Osteoblast (primary cell): ENCODE data around the gene PDZRN3. TPM values are rescaled to one million over a fixed set of nuclear protein-coding genes. Genes with fewer than 3 reads are reported as not detected.

Experiments used
- DNase-seq: peaks from one replicate; pipeline ENCODE4 v3.0.0; 2011; ENCODE audit warnings: low spot score, mixed read lengths; ENCODE audit not compliant: insufficient read length; ENCODE audit errors: missing footprints
- H2AFZ ChIP-seq: 2 replicates; pipeline ENCODE4 v1.6.0; 2011; ENCODE audit warnings: mild to moderate bottlenecking, low read length
- H3K27ac ChIP-seq: 2 replicates; pipeline ENCODE4 v1.5.1; 2011; ENCODE audit warnings: mild to moderate bottlenecking, low read depth, low read length, moderate library complexity
- H3K27me3 ChIP-seq: 2 replicates; pipeline ENCODE4 v1.6.0; 2012; ENCODE audit warnings: mild to moderate bottlenecking, control low read depth, inconsistent platforms, low read length, moderate library complexity; ENCODE audit not compliant: insufficient read depth
- H3K36me3 ChIP-seq: 2 replicates; pipeline ENCODE4 v1.5.1; 2011; ENCODE audit warnings: mild to moderate bottlenecking, low read length, control low read depth, moderate library complexity; ENCODE audit not compliant: insufficient read depth
- H3K4me1 ChIP-seq: 2 replicates; pipeline ENCODE4 v1.5.1; 2011; ENCODE audit warnings: mild to moderate bottlenecking, low read length, control low read depth, moderate library complexity; ENCODE audit not compliant: insufficient read depth
- H3K4me2 ChIP-seq: 2 replicates; pipeline ENCODE4 v1.6.0; 2011; ENCODE audit warnings: mild to moderate bottlenecking, low read length; ENCODE audit not compliant: insufficient read depth
- H3K4me3 ChIP-seq: fragments of 200-600 bp; sonication (generic); 3 replicates; pipeline ENCODE4 v1.5.1; 2012; ENCODE audit warnings: mild to moderate bottlenecking, low read length, inconsistent platforms; ENCODE audit not compliant: insufficient read depth
- H3K79me2 ChIP-seq: 2 replicates; pipeline ENCODE4 v1.6.0; 2012; ENCODE audit warnings: mild to moderate bottlenecking, low read length, control low read depth, inconsistent platforms; ENCODE audit not compliant: insufficient read depth
- H3K9me3 ChIP-seq: 2 replicates; pipeline ENCODE4 v1.5.1; 2011; ENCODE audit warnings: low read depth, low read length, control low read depth
- H4K20me1 ChIP-seq: 2 replicates; pipeline ENCODE4 v1.6.0; 2012; ENCODE audit warnings: mild to moderate bottlenecking, low read length, control low read depth; ENCODE audit not compliant: insufficient read depth
- total RNA-seq: library from RNA; depleted of rRNA; stranded (reverse); fragments of >200 nt; gene quantifications from 2 replicates; pipeline ENCODE4 v1.2.3, GENCODE V29; 2012
- TF ChIP-seq, protein P1 (sequence below): IDR thresholded peaks from 2 replicates; pipeline ENCODE4 v1.5.1; 2011; ENCODE audit warnings: mild to moderate bottlenecking, low read depth, low read length, moderate library complexity; ENCODE audit errors: extremely low read depth

The PDZRN3 gene
- total RNA-seq, 1 donor = 26.4 TPM

DNA sequence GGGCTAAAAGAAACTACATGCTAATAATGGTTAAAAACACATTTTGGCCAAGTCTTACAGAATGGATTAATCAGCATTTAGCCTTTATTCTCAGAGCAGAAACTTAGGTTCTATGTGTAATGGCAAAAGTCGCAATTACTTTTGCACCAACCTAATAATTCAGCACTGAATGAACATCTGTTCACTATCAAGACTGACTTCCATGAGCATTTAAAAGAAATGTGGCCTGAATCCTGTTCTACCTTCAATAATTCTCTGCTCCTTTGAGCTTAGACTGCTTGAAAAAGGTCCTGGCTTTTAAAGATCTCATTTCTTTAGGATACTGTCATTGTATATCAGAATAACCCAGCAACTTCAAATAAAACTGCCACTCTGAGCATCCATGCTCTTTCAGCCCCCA lies 145.9 kb downstream of the PDZRN3 start:
- TF ChIP-seq, protein P1, sequence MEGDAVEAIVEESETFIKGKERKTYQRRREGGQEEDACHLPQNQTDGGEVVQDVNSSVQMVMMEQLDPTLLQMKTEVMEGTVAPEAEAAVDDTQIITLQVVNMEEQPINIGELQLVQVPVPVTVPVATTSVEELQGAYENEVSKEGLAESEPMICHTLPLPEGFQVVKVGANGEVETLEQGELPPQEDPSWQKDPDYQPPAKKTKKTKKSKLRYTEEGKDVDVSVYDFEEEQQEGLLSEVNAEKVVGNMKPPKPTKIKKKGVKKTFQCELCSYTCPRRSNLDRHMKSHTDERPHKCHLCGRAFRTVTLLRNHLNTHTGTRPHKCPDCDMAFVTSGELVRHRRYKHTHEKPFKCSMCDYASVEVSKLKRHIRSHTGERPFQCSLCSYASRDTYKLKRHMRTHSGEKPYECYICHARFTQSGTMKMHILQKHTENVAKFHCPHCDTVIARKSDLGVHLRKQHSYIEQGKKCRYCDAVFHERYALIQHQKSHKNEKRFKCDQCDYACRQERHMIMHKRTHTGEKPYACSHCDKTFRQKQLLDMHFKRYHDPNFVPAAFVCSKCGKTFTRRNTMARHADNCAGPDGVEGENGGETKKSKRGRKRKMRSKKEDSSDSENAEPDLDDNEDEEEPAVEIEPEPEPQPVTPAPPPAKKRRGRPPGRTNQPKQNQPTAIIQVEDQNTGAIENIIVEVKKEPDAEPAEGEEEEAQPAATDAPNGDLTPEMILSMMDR = no peak
- peaks cover 7% of the 10 kb centered on the region for H4K20me1 ChIP-seq
- H3K27ac ChIP-seq = no peak overlapping the region
- no peak overlapping the region for H2AFZ ChIP-seq
- peaks cover 3% of the 10 kb centered on the region for H3K79me2 ChIP-seq
- no peaks in the 10 kb centered on the region for H3K36me3 ChIP-seq
- H3K4me3 ChIP-seq = no peak overlapping the region
- no peak overlapping the region for H3K4me2 ChIP-seq
- no peaks in the 10 kb centered on the region for H3K27me3 ChIP-seq
- no peak for DNase-seq
- H3K9me3 ChIP-seq = no peaks in the 10 kb centered on the region
- H3K4me1 ChIP-seq = no peaks in the 10 kb centered on the region

DNA sequence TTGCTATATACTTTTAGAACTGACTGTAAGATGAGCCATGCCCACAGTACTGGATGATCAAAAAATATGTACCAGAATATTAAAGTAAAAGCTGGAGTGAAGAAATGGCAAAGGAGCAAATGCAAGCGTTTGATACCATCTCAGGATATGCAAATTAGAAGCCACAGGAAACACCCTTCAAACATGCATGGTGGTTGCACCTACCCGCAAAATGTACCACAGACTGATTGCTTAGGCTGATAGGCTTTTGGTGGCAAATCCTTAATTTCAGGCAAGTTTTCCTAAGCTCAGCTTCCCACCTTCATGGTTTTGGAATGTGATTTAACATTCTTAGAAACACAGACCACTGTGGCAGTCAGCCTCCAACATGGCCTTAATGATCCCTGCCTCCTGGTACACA lies 149.0 kb downstream of the PDZRN3 start:
- Histone ChIP-seq H3K4me2 (no peak overlapping the region), H3K79me2 (no peaks in the 10 kb centered on the region), H3K27me3 (no peaks in the 10 kb centered on the region), H3K4me3 (no peak overlapping the region), H3K36me3 (no peaks in the 10 kb centered on the region), H3K27ac (no peak overlapping the region), H3K4me1 (no peaks in the 10 kb centered on the region), H4K20me1 (peaks cover 4% of the 10 kb centered on the region), H2AFZ (no peak overlapping the region), H3K9me3 (no peaks in the 10 kb centered on the region)
- TF ChIP-seq, protein P1 = no peak
- DNase-seq = no peak

DNA sequence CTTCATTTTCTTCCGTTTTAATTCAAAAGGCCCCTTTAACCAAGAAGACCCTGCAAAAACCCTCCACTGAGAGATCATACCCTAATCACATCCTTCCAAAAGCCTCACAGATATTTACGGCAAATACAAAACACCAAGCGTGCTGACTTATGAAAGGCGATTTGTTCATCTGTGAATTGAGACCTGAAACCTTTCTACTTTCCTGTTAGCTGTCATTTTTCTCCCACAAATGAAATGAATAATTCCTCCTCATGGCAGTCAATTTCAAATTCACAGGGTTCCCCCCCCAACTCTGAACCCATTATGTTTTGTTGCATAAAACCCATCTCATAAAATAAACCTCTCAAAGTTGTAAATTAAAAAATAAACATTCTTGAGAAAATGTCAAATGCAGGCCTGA lies 149.6 kb downstream of the PDZRN3 start:
- H3K9me3 ChIP-seq = no peaks in the 10 kb centered on the region
- TF ChIP-seq, protein P1 = no peak
- H3K4me3 ChIP-seq = no peak overlapping the region
- H4K20me1 ChIP-seq = peaks cover 4% of the 10 kb centered on the region
- no peak overlapping the region for H3K27ac ChIP-seq
- H2AFZ ChIP-seq = no peak overlapping the region
- H3K4me1 ChIP-seq = no peaks in the 10 kb centered on the region
- no peaks in the 10 kb centered on the region for H3K36me3 ChIP-seq
- no peaks in the 10 kb centered on the region for H3K79me2 ChIP-seq
- no peaks in the 10 kb centered on the region for H3K27me3 ChIP-seq
- H3K4me2 ChIP-seq = no peak overlapping the region
- DNase-seq = no peak

DNA sequence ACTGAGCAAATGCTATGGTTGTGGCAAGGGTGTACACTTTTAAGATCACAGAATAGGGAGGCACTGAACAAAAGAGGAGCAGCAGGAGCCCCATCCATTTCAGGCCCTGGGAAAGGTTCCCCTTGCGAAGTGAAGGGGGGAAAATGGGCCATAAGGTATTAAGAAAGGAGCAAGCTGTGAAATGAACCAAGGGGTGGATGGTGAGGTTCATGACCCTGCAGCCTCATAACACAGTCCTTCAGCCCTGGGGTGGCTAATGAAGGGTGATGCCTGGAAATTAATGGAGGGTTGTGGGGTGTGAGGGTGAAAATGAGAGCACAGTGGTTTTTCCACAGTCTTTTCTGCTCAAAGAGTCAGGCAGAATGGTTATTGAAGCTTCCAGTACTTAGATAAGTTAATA lies 150.1 kb downstream of the PDZRN3 start:
- TF ChIP-seq, protein P1 = no peak

More for the DNA sequence above, 150.1 kb downstream of the PDZRN3 start:
- Histone ChIP-seq H3K27me3 (no peaks in the 10 kb centered on the region), H3K4me2 (no peak overlapping the region), H3K9me3 (no peaks in the 10 kb centered on the region), H3K36me3 (no peaks in the 10 kb centered on the region), H3K4me1 (no peaks in the 10 kb centered on the region), H4K20me1 (peaks cover 4% of the 10 kb centered on the region), H3K27ac (no peak overlapping the region), H2AFZ (no peak overlapping the region), H3K79me2 (no peaks in the 10 kb centered on the region), H3K4me3 (no peak overlapping the region)
- no peak for DNase-seq
